Measurements from ENCODE around the gene THADA.

- TF ChIP-seq POLR2A (IDR thresholded peaks at IDR 0.05), result no peak
- peak in 1 of 6 experiments; percentile 7 for TF ChIP-seq CTCF (IDR thresholded peaks at IDR 0.05)
Observed at GRCh38 chr2:43400508-43400907, 195.3 kb downstream of the THADA start.

Data from upper lobe of left lung (tissue), 4 donors.